ENCODE data around the gene ATF6. TPM values are rescaled to one million over a fixed set of nuclear protein-coding genes. Genes with fewer than 3 reads are reported as not detected.

Gene ATF6
- total RNA-seq, 2 experiments from 2014 or later, result 16.9 to 17.3 TPM

GRCh38 chr1:162008799-162009198 lies 242.7 kb downstream of the ATF6 start:
- Mint-ChIP-seq H3K27ac (no peak overlapping the region), H3K4me1 (ENCODE audit: low read depth) (no peaks in the 10 kb centered on the region), H3K4me3 (no peak overlapping the region), H3K27me3 (no peaks in the 10 kb centered on the region), H3K9me3 (peaks cover 6% of the 10 kb centered on the region), H3K36me3 (ENCODE audit: low read depth) (no peaks in the 10 kb centered on the region)
- ChIA-PET POLR2A (no interaction called here), CTCF (no interaction called here)
- TF ChIP-seq CTCF (IDR thresholded peaks at IDR 0.05), result no peak
- ATAC-seq, result no peak
- intact Hi-C loops (cut with micrococcal nuclease), result no loop called here
- no peak for DNase-seq

GRCh38 chr1:162009501-162010174 lies 243.5 kb downstream of the ATF6 start:
- no peak overlapping the region for H3K4me3 Mint-ChIP-seq
- no peaks in the 10 kb centered on the region for H3K4me1 Mint-ChIP-seq (ENCODE audit: low read depth)
- CTCF ChIA-PET, result no interaction called here
- no peak for ATAC-seq
- no peaks in the 10 kb centered on the region for H3K27me3 Mint-ChIP-seq
- DNase-seq, result no peak
- no peaks in the 10 kb centered on the region for H3K36me3 Mint-ChIP-seq (ENCODE audit: low read depth)
- H3K9me3 Mint-ChIP-seq, result peaks cover 6% of the 10 kb centered on the region
- no peak for TF ChIP-seq CTCF (IDR thresholded peaks at IDR 0.05)
- POLR2A ChIA-PET, result no interaction called here
- no peak overlapping the region for H3K27ac Mint-ChIP-seq
- intact Hi-C loops (cut with micrococcal nuclease), result no loop called here

- ChIA-PET CTCF (no interaction called here), POLR2A (no interaction called here)
- DNase-seq (no peak), ATAC-seq (no peak)
- Mint-ChIP-seq H3K27ac (no peak overlapping the region), H3K4me1 (ENCODE audit: low read depth) (no peaks in the 10 kb centered on the region), H3K9me3 (peaks cover 6% of the 10 kb centered on the region), H3K4me3 (no peak overlapping the region), H3K36me3 (ENCODE audit: low read depth) (no peaks in the 10 kb centered on the region), H3K27me3 (no peaks in the 10 kb centered on the region)
- TF ChIP-seq CTCF (IDR thresholded peaks at IDR 0.05), result no peak
- intact Hi-C loops (cut with micrococcal nuclease), result no loop called here
Measured at GRCh38 chr1:162010175-162010506, 244.0 kb downstream of the ATF6 start.

GRCh38 chr1:162011337-162012012 lies 245.4 kb downstream of the ATF6 start:
- no peaks in the 10 kb centered on the region for H3K36me3 Mint-ChIP-seq (ENCODE audit: low read depth)
- ChIA-PET CTCF (interaction anchor here (1.2 kb wide), 2 partner anchors 12 to 26 kb away, joined by 3 read pairs; partner anchors contain the start of gene OLFML2B), POLR2A (no interaction called here)
- H3K27ac Mint-ChIP-seq, result no peak overlapping the region
- peaks cover 6% of the 10 kb centered on the region for H3K9me3 Mint-ChIP-seq
- no peaks in the 10 kb centered on the region for H3K27me3 Mint-ChIP-seq
- intact Hi-C loops (cut with micrococcal nuclease), result no loop called here
- no peak overlapping the region for H3K4me3 Mint-ChIP-seq
- ATAC-seq (no peak), DNase-seq (no peak)
- TF ChIP-seq CTCF (IDR thresholded peaks at IDR 0.05), result no peak
- H3K4me1 Mint-ChIP-seq (ENCODE audit: low read depth), result no peaks in the 10 kb centered on the region

- no peak overlapping the region for H3K27ac Mint-ChIP-seq
- DNase-seq (no peak), ATAC-seq (no peak)
- no peak overlapping the region for H3K4me3 Mint-ChIP-seq
- intact Hi-C loops (cut with micrococcal nuclease), result no loop called here
- ChIA-PET CTCF (no interaction called here), POLR2A (no interaction called here)
- H3K4me1 Mint-ChIP-seq (ENCODE audit: low read depth), result no peaks in the 10 kb centered on the region
- no peaks in the 10 kb centered on the region for H3K36me3 Mint-ChIP-seq (ENCODE audit: low read depth)
- TF ChIP-seq CTCF (IDR thresholded peaks at IDR 0.05), result no peak
- no peaks in the 10 kb centered on the region for H3K27me3 Mint-ChIP-seq
- peaks cover 6% of the 10 kb centered on the region for H3K9me3 Mint-ChIP-seq
Measured at GRCh38 chr1:162013289-162013688, 247.2 kb downstream of the ATF6 start.

Other genes with a start within 250 kb of the ATF6 start
- under 1 TPM; 0.36 to 0.45 TPM for gene HSPA6, start 241.8 kb upstream of the ATF6 start, total RNA-seq
- gene FCGR3A, start 216.5 kb upstream of the ATF6 start, total RNA-seq, result under 1 TPM; 0.27 to 0.36 TPM
- not detected for gene FCGR3B, start 135.1 kb upstream of the ATF6 start, total RNA-seq
- not detected for gene FCGR2B, start 103.2 kb upstream of the ATF6 start, total RNA-seq
- gene FCRLA, start 59.1 kb upstream of the ATF6 start, total RNA-seq, result not detected
- gene FCRLB, start 44.8 kb upstream of the ATF6 start, total RNA-seq, result under 1 TPM; 0.49 to 0.68 TPM
- gene DUSP12, start 16.5 kb upstream of the ATF6 start, total RNA-seq, result 10 to 100 TPM; 25.3 to 25.4 TPM